ENCODE results near the gene UNC5B.

GRCh38 chr10:71179382-71179781 is 33.0 kb upstream of the UNC5B start:
- TF ChIP-seq CTCF (IDR thresholded peaks at IDR 0.05) (no peak), POLR2A (IDR thresholded peaks at IDR 0.05) (no peak)
